NCI-H146 treated with DMSO at 0.1 percent for 48 hours (cell line): ENCODE results near the gene CD200.

Experiments used
- DNase-seq: peaks from one replicate; lab custom pipeline; 2025; ENCODE audit not compliant: unreplicated experiment; lab: John Stamatoyannopoulos, UW

Gene CD200

DNA sequence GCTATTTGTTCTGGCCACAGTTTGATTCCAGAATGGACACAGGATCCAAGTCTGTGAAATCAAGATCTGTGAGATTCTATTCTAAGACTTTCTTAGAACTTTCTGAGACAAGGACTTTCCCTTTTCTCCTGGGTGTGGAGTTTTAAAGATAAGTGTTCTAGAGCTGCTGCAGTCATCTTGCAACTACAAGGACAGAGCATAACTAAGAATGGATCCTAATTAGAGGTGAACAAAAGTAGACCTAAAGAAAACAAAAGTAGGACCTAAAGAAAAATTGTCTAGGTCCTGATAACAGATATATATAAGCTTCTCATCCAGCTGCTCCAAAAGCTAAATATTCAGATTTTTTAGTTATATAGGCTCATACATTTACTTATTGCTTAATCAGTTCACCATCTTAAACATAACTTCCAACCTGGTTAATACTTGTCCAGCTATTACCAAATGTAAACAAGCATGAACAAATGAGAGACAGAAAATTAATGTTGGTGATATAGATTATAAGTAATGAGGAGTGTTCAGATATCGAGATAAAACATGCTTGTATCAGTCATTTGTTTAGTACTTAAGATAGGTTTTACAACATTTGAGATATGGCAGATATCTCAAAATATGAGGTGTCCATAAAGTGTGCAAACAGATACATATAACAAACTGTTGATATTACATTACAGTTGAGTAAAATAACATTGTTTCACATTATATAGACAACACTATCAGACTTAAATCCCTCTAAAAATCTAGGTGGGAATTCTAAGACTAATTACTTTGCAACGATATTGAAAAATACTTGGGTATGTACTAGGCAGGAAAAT is 75.1 kb downstream of the CD200 start:
- no peak for DNase-seq

DNA sequence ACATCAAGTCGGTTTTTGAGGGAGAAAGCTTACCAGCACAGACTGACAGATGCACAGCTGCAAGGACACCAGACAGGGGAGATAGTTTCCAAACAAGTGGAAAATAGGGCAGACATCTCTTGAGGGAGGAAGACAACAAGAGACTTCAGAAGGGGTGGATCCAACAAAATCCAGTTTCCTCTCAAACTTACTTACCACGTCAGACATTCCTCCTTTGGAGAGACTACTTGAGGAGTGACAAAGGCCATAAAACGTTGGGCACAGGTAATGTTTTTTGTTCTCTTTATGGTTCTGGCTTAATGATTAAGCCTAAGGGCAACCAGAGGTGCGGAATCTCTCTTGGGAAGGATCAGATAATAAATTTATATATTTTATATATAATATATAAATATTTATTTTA is 76.1 kb downstream of the CD200 start:
- DNase-seq = no peak

DNA sequence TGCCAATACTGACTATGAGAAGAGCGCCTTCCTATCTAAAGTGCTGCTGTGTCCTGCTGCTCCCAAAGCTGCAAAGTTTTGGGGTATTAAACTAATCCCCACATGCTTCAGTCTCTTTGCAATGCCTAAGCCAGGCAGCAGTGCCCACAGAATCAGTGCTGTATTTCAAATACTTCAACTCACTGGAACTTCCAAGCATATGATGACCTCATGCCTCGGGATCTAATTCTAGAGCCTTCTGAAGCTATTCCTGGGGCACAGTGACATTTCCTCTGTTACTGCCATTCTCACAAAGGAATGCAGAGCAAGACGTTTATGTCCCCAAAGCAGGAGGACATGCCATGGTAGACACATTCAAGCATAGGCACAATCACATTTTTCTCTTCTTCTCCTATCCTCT is 78.5 kb downstream of the CD200 start:
- no peak for DNase-seq
